ENCODE measurements around the gene R3HCC1L. TPM values are rescaled to one million over a fixed set of nuclear protein-coding genes. Genes with fewer than 3 reads are reported as not detected.

The R3HCC1L gene
- total and polyA plus RNA-seq, 9 of the 15 experiments (the other 6 are each of a cell fraction or from before 2014, with no cell fraction given), result 9.1 to 17.8 (median 12.6) TPM

- TF ChIP-seq, protein P1, sequence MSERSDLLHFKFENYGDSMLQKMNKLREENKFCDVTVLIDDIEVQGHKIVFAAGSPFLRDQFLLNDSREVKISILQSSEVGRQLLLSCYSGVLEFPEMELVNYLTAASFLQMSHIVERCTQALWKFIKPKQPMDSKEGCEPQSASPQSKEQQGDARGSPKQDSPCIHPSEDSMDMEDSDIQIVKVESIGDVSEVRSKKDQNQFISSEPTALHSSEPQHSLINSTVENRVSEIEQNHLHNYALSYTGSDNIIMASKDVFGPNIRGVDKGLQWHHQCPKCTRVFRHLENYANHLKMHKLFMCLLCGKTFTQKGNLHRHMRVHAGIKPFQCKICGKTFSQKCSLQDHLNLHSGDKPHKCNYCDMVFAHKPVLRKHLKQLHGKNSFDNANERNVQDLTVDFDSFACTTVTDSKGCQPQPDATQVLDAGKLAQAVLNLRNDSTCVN (CRISPR knock-in tag; IDR thresholded peaks at IDR 0.05), result no peak
- no peak for TF ChIP-seq PATZ1 (CRISPR knock-in tag; IDR thresholded peaks at IDR 0.05; ENCODE audit: borderline replicate concordance)
- no peak for TF ChIP-seq SRSF7 (optimal IDR thresholded peaks at IDR 0.05; ENCODE audit: low read depth, low read length)
- no peak for TF ChIP-seq NCOA1 (IDR thresholded peaks at IDR 0.05; ENCODE audit: low read depth)
- TF ChIP-seq TBL1XR1 (IDR thresholded peaks at IDR 0.05; ENCODE audit: low read length in 2 of 2), result no peak
Observed at GRCh38 chr10:98128802-98129201, 5.7 kb upstream of the R3HCC1L start (continued).

DNA sequence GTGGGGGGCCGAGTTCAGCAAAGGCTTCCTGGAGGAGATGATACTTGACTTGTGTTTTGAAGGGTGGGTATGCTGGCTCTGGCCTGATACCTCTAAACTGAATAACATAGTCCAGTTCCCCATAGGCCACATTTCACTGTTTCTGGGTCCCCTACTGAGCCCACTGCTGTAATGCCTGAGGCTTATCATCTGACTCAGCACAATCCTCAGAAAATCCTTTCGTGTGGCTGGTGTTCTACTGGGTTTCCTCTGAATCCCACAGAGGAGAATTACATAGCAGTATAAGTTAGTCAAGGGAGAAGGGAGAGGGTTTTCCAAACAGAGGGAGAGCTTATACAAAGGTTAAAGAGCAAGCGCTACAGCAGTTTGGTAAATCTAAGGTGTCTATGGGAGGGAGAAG lies 2.8 kb upstream of the R3HCC1L start:
- CTCF ChIA-PET (ENCODE audit: low intra/inter-chr PET ratio), result no interaction called here
- Histone ChIP-seq H3K9ac (ENCODE audit: insufficient read depth in 1 of 2, low read depth in 2 of 2, low read length in 2 of 2) (no peak overlapping the region), H3K79me2 (ENCODE audit: control insufficient read depth, insufficient read depth, low read length) (peaks cover 21% of the 10 kb centered on the region), H2AFZ (ENCODE audit: low read depth, low read length) (no peak overlapping the region), H3K4me3 (no peak overlapping the region), H3K27ac (ENCODE audit: extremely low read depth, low read depth, low read length) (no peak overlapping the region), H3K4me2 (ENCODE audit: insufficient read depth, low read length) (no peak overlapping the region), H4K20me1 (replicated peaks; ENCODE audit: control insufficient read depth, insufficient read depth, low read length) (no peaks in the 10 kb centered on the region), H3K36me3 (ENCODE audit: control insufficient read depth, insufficient read depth, low read length) (no peaks in the 10 kb centered on the region), H3K4me1 (replicated peaks in 1 of 2; ENCODE audit: control insufficient read depth in 2 of 2, insufficient read depth in 2 of 2, low read length in 2 of 2) (peaks cover 4 to 6% of the 10 kb centered on the region in 2 experiments; a peak in 2 of 5 replicates), H3K27me3 (ENCODE audit: control insufficient read depth in 2 of 2, insufficient read depth in 2 of 2, low read length in 2 of 2) (peaks cover 4 to 5% of the 10 kb centered on the region in 2 experiments; a peak in 3 of 5 replicates), H3K9me3 (replicated peaks; ENCODE audit: control insufficient read depth, insufficient read depth, low read depth, low read length) (no peaks in the 10 kb centered on the region), H3K9me1 (ENCODE audit: control insufficient read depth, insufficient read depth, low read length) (no peaks in the 10 kb centered on the region)
- intact Hi-C loops (cut with micrococcal nuclease) (no loop called here), in situ Hi-C loops (cut with MboI) (no loop called here)
- BruUV-seq (replicated peaks), result no TSS peak
- DNase-seq (ENCODE audit: extremely low read depth in 1 of 4, low spot score in 3 of 4) (no peak), ATAC-seq (no peak), FAIRE-seq (no peak)
- 16% methylated on average over 3 of the region's 3 CpGs for WGBS (ENCODE audit: insufficient coverage, low coverage, missing lambda C conversion rate)
- POLR2A ChIA-PET, result no interaction called here
- TF ChIP-seq ZNF316 (IDR thresholded peaks at IDR 0.05), result peak; percentile 91
- peak; percentile 68; the same call in 1 of the 2 replicates for TF ChIP-seq MAFG (tag; conservative IDR thresholded peaks at IDR 0.05)
- no peak for TF ChIP-seq RBM22 (IDR thresholded peaks at IDR 0.05; ENCODE audit: low read depth, low read length, poor library complexity, severe bottlenecking)
- TF ChIP-seq NFE2 (IDR thresholded peaks at IDR 0.05; ENCODE audit: low read depth), result 0 out of 2 replicates have a peak, but pooled peaks have one; percentile 38
- TF ChIP-seq, protein P2, sequence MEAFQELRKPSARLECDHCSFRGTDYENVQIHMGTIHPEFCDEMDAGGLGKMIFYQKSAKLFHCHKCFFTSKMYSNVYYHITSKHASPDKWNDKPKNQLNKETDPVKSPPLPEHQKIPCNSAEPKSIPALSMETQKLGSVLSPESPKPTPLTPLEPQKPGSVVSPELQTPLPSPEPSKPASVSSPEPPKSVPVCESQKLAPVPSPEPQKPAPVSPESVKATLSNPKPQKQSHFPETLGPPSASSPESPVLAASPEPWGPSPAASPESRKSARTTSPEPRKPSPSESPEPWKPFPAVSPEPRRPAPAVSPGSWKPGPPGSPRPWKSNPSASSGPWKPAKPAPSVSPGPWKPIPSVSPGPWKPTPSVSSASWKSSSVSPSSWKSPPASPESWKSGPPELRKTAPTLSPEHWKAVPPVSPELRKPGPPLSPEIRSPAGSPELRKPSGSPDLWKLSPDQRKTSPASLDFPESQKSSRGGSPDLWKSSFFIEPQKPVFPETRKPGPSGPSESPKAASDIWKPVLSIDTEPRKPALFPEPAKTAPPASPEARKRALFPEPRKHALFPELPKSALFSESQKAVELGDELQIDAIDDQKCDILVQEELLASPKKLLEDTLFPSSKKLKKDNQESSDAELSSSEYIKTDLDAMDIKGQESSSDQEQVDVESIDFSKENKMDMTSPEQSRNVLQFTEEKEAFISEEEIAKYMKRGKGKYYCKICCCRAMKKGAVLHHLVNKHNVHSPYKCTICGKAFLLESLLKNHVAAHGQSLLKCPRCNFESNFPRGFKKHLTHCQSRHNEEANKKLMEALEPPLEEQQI (IDR thresholded peaks at IDR 0.05), result no peak
- TF ChIP-seq HMGN3 (IDR thresholded peaks at IDR 0.05; ENCODE audit: borderline replicate concordance, extremely low read depth, insufficient read length, low read depth, low read length), result no peak
- no peak for TF ChIP-seq PATZ1 (CRISPR knock-in tag; IDR thresholded peaks at IDR 0.05; ENCODE audit: borderline replicate concordance)
- TF ChIP-seq ZSCAN29 (IDR thresholded peaks at IDR 0.05), result no peak
- TF ChIP-seq C11orf30 (IDR thresholded peaks at IDR 0.05; ENCODE audit: low read depth), result peak; percentile 86
- peak; percentile 63 for TF ChIP-seq MAFK (IDR thresholded peaks at IDR 0.05; ENCODE audit: low read length)
- TF ChIP-seq MAFF (IDR thresholded peaks at IDR 0.05; ENCODE audit: low read length), result peak; percentile 62
